Osteoblast (primary cell): Measurements from ENCODE around the gene FAM237B. TPM values are rescaled to one million over a fixed set of nuclear protein-coding genes. Genes with fewer than 3 reads are reported as not detected.
A peak's percentile ranks its signal among the peaks of the same experiment; 100 is the strongest.

Source experiments
- DNase-seq: peaks from one replicate; pipeline ENCODE4 v3.0.0; 2011; ENCODE audit warnings: low spot score, mixed read lengths; ENCODE audit not compliant: insufficient read length; ENCODE audit errors: missing footprints
- H2AFZ ChIP-seq: 2 replicates; pipeline ENCODE4 v1.6.0; 2011; ENCODE audit warnings: mild to moderate bottlenecking, low read length
- H3K27ac ChIP-seq: 2 replicates; pipeline ENCODE4 v1.5.1; 2011; ENCODE audit warnings: mild to moderate bottlenecking, low read depth, low read length, moderate library complexity
- H3K27me3 ChIP-seq: 2 replicates; pipeline ENCODE4 v1.6.0; 2012; ENCODE audit warnings: mild to moderate bottlenecking, control low read depth, inconsistent platforms, low read length, moderate library complexity; ENCODE audit not compliant: insufficient read depth
- H3K36me3 ChIP-seq: 2 replicates; pipeline ENCODE4 v1.5.1; 2011; ENCODE audit warnings: mild to moderate bottlenecking, low read length, control low read depth, moderate library complexity; ENCODE audit not compliant: insufficient read depth
- H3K4me1 ChIP-seq: 2 replicates; pipeline ENCODE4 v1.5.1; 2011; ENCODE audit warnings: mild to moderate bottlenecking, low read length, control low read depth, moderate library complexity; ENCODE audit not compliant: insufficient read depth
- H3K4me2 ChIP-seq: 2 replicates; pipeline ENCODE4 v1.6.0; 2011; ENCODE audit warnings: mild to moderate bottlenecking, low read length; ENCODE audit not compliant: insufficient read depth
- H3K4me3 ChIP-seq: fragments of 200-600 bp; sonication (generic); 3 replicates; pipeline ENCODE4 v1.5.1; 2012; ENCODE audit warnings: mild to moderate bottlenecking, low read length, inconsistent platforms; ENCODE audit not compliant: insufficient read depth
- H3K79me2 ChIP-seq: 2 replicates; pipeline ENCODE4 v1.6.0; 2012; ENCODE audit warnings: mild to moderate bottlenecking, low read length, control low read depth, inconsistent platforms; ENCODE audit not compliant: insufficient read depth
- H3K9me3 ChIP-seq: 2 replicates; pipeline ENCODE4 v1.5.1; 2011; ENCODE audit warnings: low read depth, low read length, control low read depth
- H4K20me1 ChIP-seq: 2 replicates; pipeline ENCODE4 v1.6.0; 2012; ENCODE audit warnings: mild to moderate bottlenecking, low read length, control low read depth; ENCODE audit not compliant: insufficient read depth
- CTCF ChIP-seq: IDR thresholded peaks from 2 replicates; pipeline ENCODE4 v1.5.1; 2011; ENCODE audit warnings: mild to moderate bottlenecking, low read depth, low read length, moderate library complexity; ENCODE audit errors: extremely low read depth
- total RNA-seq: library from RNA; depleted of rRNA; stranded (reverse); fragments of >200 nt; gene quantifications from 2 replicates; pipeline ENCODE4 v1.2.3, GENCODE V29; 2012

FAM237B gene
- total RNA-seq, 1 donor: not detected

GRCh38 chr7:90322837-90323236, 1.7 kb upstream of the FAM237B start:
- DNase-seq: no peak
- no peaks in the 10 kb centered on the region for H4K20me1 ChIP-seq
- no peaks in the 10 kb centered on the region for H3K9me3 ChIP-seq
- no peak overlapping the region for H3K27ac ChIP-seq
- H3K27me3 ChIP-seq: peaks cover 48% of the 10 kb centered on the region
- no peak overlapping the region for H3K4me2 ChIP-seq
- H3K4me1 ChIP-seq: peaks cover 3% of the 10 kb centered on the region
- H2AFZ ChIP-seq: no peak overlapping the region
- no peak for TF ChIP-seq CTCF
- H3K79me2 ChIP-seq: no peaks in the 10 kb centered on the region
- no peak overlapping the region for H3K4me3 ChIP-seq
- no peaks in the 10 kb centered on the region for H3K36me3 ChIP-seq

DNA sequence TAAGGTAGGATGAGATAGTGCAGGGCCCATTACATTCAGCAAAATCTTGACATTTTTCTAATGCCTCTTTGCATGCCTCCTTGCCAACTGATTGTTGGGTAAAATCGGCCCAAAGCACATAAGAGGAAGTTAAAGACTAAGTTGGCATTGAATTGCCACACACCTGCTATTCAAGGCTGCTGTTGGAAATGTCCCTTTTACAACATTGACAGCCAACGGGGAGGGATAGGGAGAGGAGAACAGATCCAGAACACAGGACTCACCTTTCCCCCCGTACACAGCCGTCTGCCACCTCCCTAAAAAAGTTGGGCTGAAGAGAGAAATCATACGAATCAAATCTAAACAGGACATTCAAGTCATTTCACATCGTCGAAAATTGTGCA, 695 bp downstream of the FAM237B start:
- H3K27ac ChIP-seq: no peak overlapping the region
- H3K4me2 ChIP-seq: peak overlapping the region; percentile 78
- H3K36me3 ChIP-seq: no peaks in the 10 kb centered on the region
- H3K4me1 ChIP-seq: peaks cover 3% of the 10 kb centered on the region
- H4K20me1 ChIP-seq: no peaks in the 10 kb centered on the region
- TF ChIP-seq CTCF: no peak
- H3K9me3 ChIP-seq: no peaks in the 10 kb centered on the region
- H3K79me2 ChIP-seq: no peaks in the 10 kb centered on the region
- peak overlapping the region; percentile 59 for H2AFZ ChIP-seq
- peak overlapping the region; percentile 59 for H3K4me3 ChIP-seq
- DNase-seq: no peak
- peaks cover 48% of the 10 kb centered on the region for H3K27me3 ChIP-seq

DNA sequence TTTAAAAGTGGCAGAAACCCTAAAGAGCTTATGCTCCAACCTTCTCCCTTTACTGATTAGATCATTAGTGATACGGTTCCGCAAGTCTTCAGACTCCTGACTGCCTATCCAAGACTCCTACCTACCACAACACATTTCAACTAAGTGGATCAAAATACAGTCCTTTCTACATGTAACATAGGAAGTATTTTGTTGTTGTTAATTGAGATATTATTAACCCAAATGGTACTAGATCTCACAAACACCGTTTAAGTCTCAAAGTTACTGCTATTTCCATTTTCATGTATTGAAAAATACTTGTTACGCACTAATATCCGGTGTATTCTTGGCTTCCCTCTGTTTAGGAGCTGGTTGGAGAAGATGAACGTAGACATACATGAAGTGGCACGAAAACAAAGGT, 1.1 kb downstream of the FAM237B start:
- no peak for TF ChIP-seq CTCF
- peaks cover 48% of the 10 kb centered on the region for H3K27me3 ChIP-seq
- no peak overlapping the region for H3K4me3 ChIP-seq
- no peak overlapping the region for H3K4me2 ChIP-seq
- DNase-seq: no peak
- no peaks in the 10 kb centered on the region for H3K9me3 ChIP-seq
- no peaks in the 10 kb centered on the region for H4K20me1 ChIP-seq
- H3K4me1 ChIP-seq: peaks cover 3% of the 10 kb centered on the region
- no peaks in the 10 kb centered on the region for H3K79me2 ChIP-seq
- no peak overlapping the region for H3K27ac ChIP-seq
- H3K36me3 ChIP-seq: no peaks in the 10 kb centered on the region
- no peak overlapping the region for H2AFZ ChIP-seq

- Histone ChIP-seq H3K4me1 (no peaks in the 10 kb centered on the region), H3K4me3 (no peak overlapping the region), H3K79me2 (no peaks in the 10 kb centered on the region), H2AFZ (no peak overlapping the region), H4K20me1 (no peaks in the 10 kb centered on the region), H3K9me3 (no peaks in the 10 kb centered on the region), H3K27me3 (peaks cover 1% of the 10 kb centered on the region), H3K27ac (no peak overlapping the region), H3K4me2 (no peak overlapping the region), H3K36me3 (no peaks in the 10 kb centered on the region)
- no peak for TF ChIP-seq CTCF
- no peak for DNase-seq
Observed at GRCh38 chr7:90313907-90314306, 7.2 kb downstream of the FAM237B start.
